Neural crest cell (in vitro differentiated cells): ENCODE results near the gene TBC1D14. TPM values are rescaled to one million over a fixed set of nuclear protein-coding genes. Genes with fewer than 3 reads are reported as not detected.
A peak's percentile ranks its signal among the peaks of the same experiment; 100 is the strongest.

Experiments
- DNase-seq: peaks from one replicate; pipeline ENCODE4 v3.0.0; 2021; ENCODE audit warnings: low read depth, mixed read lengths, low spot score
- H3K27ac Mint-ChIP-seq: one replicate; pipeline ENCODE4 v1.8.0; 2021; ENCODE audit warnings: mild to moderate bottlenecking, mixed read lengths; ENCODE audit not compliant: unreplicated experiment
- H3K27me3 Mint-ChIP-seq: 2 replicates; pipeline ENCODE4 v1.8.0; 2021; ENCODE audit warnings: low read depth, mild to moderate bottlenecking, mixed read lengths
- H3K36me3 Mint-ChIP-seq: 2 replicates; pipeline ENCODE4 v1.8.0; 2021; ENCODE audit warnings: low read depth, mild to moderate bottlenecking, mixed read lengths
- H3K4me1 Mint-ChIP-seq: 2 replicates; pipeline ENCODE4 v1.8.0; 2021; ENCODE audit warnings: mixed read lengths
- H3K4me3 Mint-ChIP-seq: one replicate; pipeline ENCODE4 v1.8.0; 2021; ENCODE audit warnings: mild to moderate bottlenecking, mixed read lengths
- H3K9me3 Mint-ChIP-seq: 2 replicates; pipeline ENCODE4 v1.8.0; 2021; ENCODE audit warnings: mixed read lengths
- total RNA-seq: library from RNA; stranded (reverse); gene quantifications from 2 replicates; pipeline ENCODE4 v1.2.1, GENCODE V29; 2021
- TF ChIP-seq, protein P1 (sequence below): fragments of 200-600 bp; sonication (generic); conservative IDR thresholded peaks from 2 replicates; pipeline ENCODE4 v1.5.0; 2021; ENCODE audit warnings: antibody characterized with exemption, mild to moderate bottlenecking

Gene TBC1D14
- total RNA-seq, 1 donor from 2014 or later = 56.3 TPM

DNA sequence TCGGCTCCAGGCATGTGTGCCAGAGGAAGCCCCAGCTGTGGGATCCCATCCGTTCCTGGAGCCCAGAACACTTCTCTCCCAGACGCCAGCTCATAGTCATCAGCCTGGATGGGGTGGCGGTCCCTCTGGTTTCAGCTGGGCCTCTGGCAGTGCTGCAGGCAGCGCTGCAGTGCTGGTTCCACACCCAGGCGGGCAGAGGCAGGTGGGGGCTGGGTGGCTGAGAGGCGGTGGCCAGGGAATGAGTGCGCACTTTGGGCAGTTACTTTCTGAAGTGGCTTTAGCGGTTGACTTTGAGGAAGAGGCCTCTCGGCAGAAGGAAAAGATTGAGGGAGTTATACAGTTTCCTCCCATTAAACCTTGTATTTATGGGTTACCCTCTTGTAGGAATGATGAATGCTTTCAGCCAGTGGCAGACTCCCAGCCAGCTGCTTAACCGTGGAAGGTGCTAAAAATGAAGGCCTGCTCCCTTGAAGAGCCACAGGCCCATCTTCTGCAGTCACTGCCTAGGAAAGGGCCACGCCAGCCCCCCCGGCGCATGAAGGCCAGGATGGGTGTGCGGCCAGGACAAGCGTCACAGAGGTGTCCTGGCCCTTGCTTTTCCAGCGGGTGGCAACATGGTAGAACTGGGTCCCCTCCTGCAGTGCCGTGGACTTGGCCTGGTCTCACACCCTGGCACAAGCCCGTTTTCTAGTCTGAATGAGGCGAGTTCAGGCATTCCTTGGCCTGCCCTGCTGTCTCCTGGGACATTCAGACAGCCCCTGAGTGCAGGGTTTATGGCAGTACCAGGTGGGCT lies 143.5 kb downstream of the TBC1D14 start:
- TF ChIP-seq, protein P1, sequence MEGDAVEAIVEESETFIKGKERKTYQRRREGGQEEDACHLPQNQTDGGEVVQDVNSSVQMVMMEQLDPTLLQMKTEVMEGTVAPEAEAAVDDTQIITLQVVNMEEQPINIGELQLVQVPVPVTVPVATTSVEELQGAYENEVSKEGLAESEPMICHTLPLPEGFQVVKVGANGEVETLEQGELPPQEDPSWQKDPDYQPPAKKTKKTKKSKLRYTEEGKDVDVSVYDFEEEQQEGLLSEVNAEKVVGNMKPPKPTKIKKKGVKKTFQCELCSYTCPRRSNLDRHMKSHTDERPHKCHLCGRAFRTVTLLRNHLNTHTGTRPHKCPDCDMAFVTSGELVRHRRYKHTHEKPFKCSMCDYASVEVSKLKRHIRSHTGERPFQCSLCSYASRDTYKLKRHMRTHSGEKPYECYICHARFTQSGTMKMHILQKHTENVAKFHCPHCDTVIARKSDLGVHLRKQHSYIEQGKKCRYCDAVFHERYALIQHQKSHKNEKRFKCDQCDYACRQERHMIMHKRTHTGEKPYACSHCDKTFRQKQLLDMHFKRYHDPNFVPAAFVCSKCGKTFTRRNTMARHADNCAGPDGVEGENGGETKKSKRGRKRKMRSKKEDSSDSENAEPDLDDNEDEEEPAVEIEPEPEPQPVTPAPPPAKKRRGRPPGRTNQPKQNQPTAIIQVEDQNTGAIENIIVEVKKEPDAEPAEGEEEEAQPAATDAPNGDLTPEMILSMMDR = no peak
- Mint-ChIP-seq H3K4me3 (no peak overlapping the region), H3K27me3 (no peaks in the 10 kb centered on the region), H3K4me1 (no peaks in the 10 kb centered on the region), H3K9me3 (no peaks in the 10 kb centered on the region), H3K27ac (no peak overlapping the region), H3K36me3 (peaks cover 8% of the 10 kb centered on the region)
- no peak for DNase-seq

DNA sequence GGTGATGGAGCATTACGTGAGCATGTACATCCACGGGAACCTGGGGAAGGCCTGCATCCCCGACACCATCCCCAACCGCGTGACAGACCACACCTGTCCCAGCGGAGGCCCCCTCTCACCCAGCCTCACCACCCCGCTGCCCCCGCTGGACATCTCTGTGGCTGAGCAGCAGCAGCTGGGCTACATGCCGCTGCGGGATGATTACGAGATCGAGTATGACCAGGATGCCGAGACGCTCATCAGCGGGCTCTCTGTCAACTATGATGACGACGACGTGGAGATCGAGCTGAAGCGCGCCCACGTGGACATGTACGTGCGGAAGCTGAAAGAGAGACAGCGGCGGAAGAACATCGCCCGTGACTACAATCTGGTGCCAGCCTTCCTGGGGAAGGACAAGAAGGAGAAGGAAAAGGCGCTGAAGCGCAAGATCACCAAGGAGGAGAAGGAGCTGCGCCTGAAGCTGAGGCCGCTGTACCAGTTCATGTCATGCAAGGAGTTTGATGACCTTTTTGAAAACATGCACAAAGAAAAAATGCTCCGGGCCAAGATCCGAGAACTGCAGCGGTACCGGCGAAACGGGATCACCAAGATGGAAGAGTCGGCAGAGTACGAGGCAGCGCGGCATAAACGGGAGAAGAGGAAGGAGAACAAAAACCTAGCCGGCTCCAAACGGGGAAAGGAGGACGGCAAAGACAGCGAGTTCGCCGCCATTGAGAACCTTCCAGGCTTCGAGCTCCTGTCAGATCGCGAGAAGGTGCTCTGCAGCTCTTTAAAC lies 144.7 kb downstream of the TBC1D14 start:
- no peaks in the 10 kb centered on the region for H3K27me3 Mint-ChIP-seq
- H3K9me3 Mint-ChIP-seq = no peaks in the 10 kb centered on the region
- no peaks in the 10 kb centered on the region for H3K4me1 Mint-ChIP-seq
- peaks cover 8% of the 10 kb centered on the region for H3K36me3 Mint-ChIP-seq
- H3K4me3 Mint-ChIP-seq = no peak overlapping the region
- TF ChIP-seq, protein P1 = no peak
- peak overlapping the region; percentile 78 for H3K27ac Mint-ChIP-seq
- no peak for DNase-seq

DNA sequence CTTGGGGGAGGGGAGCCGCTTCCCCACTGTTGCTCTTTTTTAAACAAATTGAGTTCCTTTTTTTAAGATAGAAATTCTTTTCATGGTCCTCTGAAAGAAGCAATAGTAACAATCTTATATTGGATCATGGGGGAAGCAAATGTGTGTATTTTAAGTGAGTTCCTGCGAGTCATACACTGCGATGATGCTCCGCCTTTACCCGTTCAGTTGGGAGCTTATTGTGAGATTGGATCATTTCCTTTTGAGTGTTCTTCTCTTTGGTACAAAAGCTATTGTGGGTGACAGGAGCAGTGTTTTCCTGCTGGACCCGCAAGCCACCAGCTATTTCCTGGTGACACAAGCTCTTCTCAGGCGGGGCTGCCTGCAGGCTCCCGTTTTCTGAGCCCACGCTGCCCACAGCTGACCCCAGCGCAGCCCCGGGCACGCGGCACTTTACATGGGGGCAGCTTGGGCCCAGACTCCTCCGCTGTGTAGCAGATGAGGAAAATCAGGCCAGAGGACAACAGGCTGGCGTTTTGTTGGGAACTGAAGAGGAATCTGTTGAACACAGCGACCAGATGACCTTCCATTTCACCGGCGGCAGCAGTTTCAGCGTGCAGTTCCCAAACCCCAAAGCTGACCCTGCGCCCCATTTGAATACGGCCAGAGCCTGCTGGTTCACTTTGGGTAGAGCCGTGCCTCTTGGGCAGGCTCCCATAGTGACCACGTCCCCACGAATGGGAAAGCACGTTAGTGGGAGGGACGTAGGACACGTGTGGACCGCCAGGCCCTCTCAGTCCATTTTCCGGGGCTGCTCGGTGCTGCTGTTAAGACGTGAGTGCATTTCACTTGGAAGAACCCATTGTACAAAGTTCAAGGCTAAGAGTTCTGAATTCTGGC lies 145.7 kb downstream of the TBC1D14 start:
- no peaks in the 10 kb centered on the region for H3K9me3 Mint-ChIP-seq
- H3K36me3 Mint-ChIP-seq = peaks cover 8% of the 10 kb centered on the region
- no peak for DNase-seq
- TF ChIP-seq, protein P1 = no peak
- H3K27ac Mint-ChIP-seq = no peak overlapping the region
- H3K27me3 Mint-ChIP-seq = no peaks in the 10 kb centered on the region
- H3K4me1 Mint-ChIP-seq = peaks cover 5% of the 10 kb centered on the region
- H3K4me3 Mint-ChIP-seq = no peak overlapping the region

- Mint-ChIP-seq H3K9me3 (no peaks in the 10 kb centered on the region), H3K36me3 (peaks cover 8% of the 10 kb centered on the region), H3K27ac (peak overlapping the region; percentile 57), H3K4me3 (no peak overlapping the region), H3K27me3 (no peaks in the 10 kb centered on the region), H3K4me1 (peaks cover 5% of the 10 kb centered on the region)
- no peak for DNase-seq
- TF ChIP-seq, protein P1 = no peak
These were observed 146.3 kb downstream of the TBC1D14 start for GRCh38 chr4:7055990-7056325.

GRCh38 chr4:7058792-7059191 lies 149.2 kb downstream of the TBC1D14 start:
- Mint-ChIP-seq H3K27ac (no peak overlapping the region), H3K4me1 (peaks cover 5% of the 10 kb centered on the region)

More at GRCh38 chr4:7058792-7059191, 149.2 kb downstream of the TBC1D14 start:
- Mint-ChIP-seq H3K27me3 (no peaks in the 10 kb centered on the region), H3K4me3 (no peak overlapping the region), H3K9me3 (no peaks in the 10 kb centered on the region), H3K36me3 (peaks cover 14% of the 10 kb centered on the region)
- DNase-seq = no peak
- TF ChIP-seq, protein P1 = no peak
